ENCODE measurements around the gene RHPN2. TPM values are rescaled to one million over a fixed set of nuclear protein-coding genes. Genes with fewer than 3 reads are reported as not detected.

The RHPN2 gene
- total and polyA plus RNA-seq, 2 of the 13 experiments (the other 11 are each of a cell fraction or from before 2014, with no cell fraction given) = 20.3 to 48.0 TPM

GRCh38 chr19:33080761-33081681 lies 16.3 kb upstream of the RHPN2 start, which contains the start of gene GPATCH1 (continued):
- TF ChIP-seq RXRB (CRISPR knock-in tag; IDR thresholded peaks at IDR 0.05; ENCODE audit: borderline replicate concordance) (peak; percentile 55; the same call in 1 of the 2 replicates), ZSCAN22 (CRISPR knock-in tag; IDR thresholded peaks at IDR 0.05) (no peak), FOSL2 (CRISPR knock-in tag; IDR thresholded peaks at IDR 0.05) (peak; percentile 55; the same call in 1 of the 2 replicates), HIVEP1 (CRISPR knock-in tag; IDR thresholded peaks at IDR 0.05) (peak; percentile 34; the same call in 1 of the 2 replicates), ZFP37 (CRISPR knock-in tag; IDR thresholded peaks at IDR 0.05; ENCODE audit: borderline replicate concordance) (0 out of 2 replicates have a peak, but pooled peaks have one; percentile 57), ZNF143 (CRISPR knock-in tag; IDR thresholded peaks at IDR 0.05) (no peak), AGO1 (IDR thresholded peaks at IDR 0.05; ENCODE audit: low read depth, low read length, poor library complexity, severe bottlenecking) (peak; percentile 50), SNAPC2 (CRISPR knock-in tag; IDR thresholded peaks at IDR 0.05) (peak; percentile 61), ZNF574 (CRISPR knock-in tag; IDR thresholded peaks at IDR 0.05) (peak; percentile 86), ZFP36L1 (CRISPR knock-in tag; IDR thresholded peaks at IDR 0.05) (no peak; the same call in 1 of the 2 replicates), MNT (IDR thresholded peaks at IDR 0.05) (no peak), SALL2 (CRISPR knock-in tag; IDR thresholded peaks at IDR 0.05) (peak; percentile 77; the same call in 1 of the 2 replicates), KDM5A (IDR thresholded peaks at IDR 0.05; ENCODE audit: borderline replicate concordance, low read length) (peak; percentile 96), MYPOP (CRISPR knock-in tag; IDR thresholded peaks at IDR 0.05) (0 out of 2 replicates have a peak, but pooled peaks have one; percentile 37), ZFX (CRISPR knock-in tag; IDR thresholded peaks at IDR 0.05; ENCODE audit: low read depth) (peak; percentile 91), KLF16 (CRISPR knock-in tag; IDR thresholded peaks at IDR 0.05) (peak in 1 of 2 experiments; percentile 94; a peak in 2 of 4 replicates), ZNF839 (CRISPR knock-in tag; IDR thresholded peaks at IDR 0.05; ENCODE audit: borderline replicate concordance) (peak; percentile 93; the same call in 1 of the 2 replicates), KMT2A (CRISPR knock-in tag; IDR thresholded peaks at IDR 0.05) (peak; percentile 97), ZNF350 (CRISPR knock-in tag; IDR thresholded peaks at IDR 0.05; ENCODE audit: borderline replicate concordance, low read depth) (peak; percentile 90), MXI1 (IDR thresholded peaks at IDR 0.05; ENCODE audit: borderline replicate concordance, low read depth, low read length) (peak; percentile 75; the same call in 1 of the 3 replicates), ZNF329 (CRISPR knock-in tag; IDR thresholded peaks at IDR 0.05; ENCODE audit: low read depth) (0 out of 2 replicates have a peak, but pooled peaks have one; percentile 20)

All from HepG2 (cell line).